ENCODE data around the gene CHST1.

GRCh38 chr11:45624095-45624494 is 41.3 kb downstream of the CHST1 start:
- TF ChIP-seq CTCF (IDR thresholded peaks at IDR 0.05) (no peak), POLR2A (IDR thresholded peaks at IDR 0.05) (no peak)

Data from testis (tissue), 2 donors.